Measurements from ENCODE around the gene FSTL4. TPM values are rescaled to one million over a fixed set of nuclear protein-coding genes. Genes with fewer than 3 reads are reported as not detected.

FSTL4 gene
- total RNA-seq, 4 donors from 2014 or later = 0.18 to 0.27 (median 0.20) TPM; not detected in 1

DNA sequence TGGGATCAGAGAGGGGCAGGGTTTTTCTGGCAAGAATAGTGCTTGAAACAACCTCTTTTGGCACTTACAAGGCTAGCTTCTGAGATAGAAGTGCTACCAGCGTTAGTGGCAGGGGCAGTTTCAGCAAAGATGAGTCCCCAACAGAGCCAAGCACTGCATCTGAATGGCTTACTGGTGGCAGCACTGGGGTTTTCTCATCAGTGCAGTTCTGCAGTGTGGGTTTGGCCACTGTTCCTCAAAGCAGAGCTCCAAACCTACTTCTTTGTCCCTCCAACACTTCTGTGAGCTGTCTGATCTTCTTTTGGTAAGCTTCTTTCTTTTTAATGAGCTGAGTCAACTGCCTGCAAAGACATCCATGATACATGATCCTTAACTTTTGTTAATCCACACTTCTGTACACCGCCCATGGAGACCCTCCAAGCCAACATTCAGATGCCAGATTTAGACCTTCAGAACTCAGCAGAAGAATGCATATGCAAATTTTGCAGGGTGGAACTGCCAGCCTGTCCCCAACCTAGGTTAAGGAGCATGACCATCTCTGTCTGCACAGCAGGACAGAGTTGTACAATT is 29.9 kb upstream of the FSTL4 start:
- H3K27me3 ChIP-seq = no peaks in the 10 kb centered on the region
- DNase-seq = no peak
- H3K9me3 ChIP-seq = no peaks in the 10 kb centered on the region
- H3K4me1 ChIP-seq = no peaks in the 10 kb centered on the region
- intact Hi-C loops (cut with DNase I; ENCODE audit: low total_unique reads) = no loop called here
- no peak overlapping the region for H3K27ac ChIP-seq
- no peak for TF ChIP-seq POLR2A (IDR thresholded peaks at IDR 0.05)
- TF ChIP-seq, protein P1, sequence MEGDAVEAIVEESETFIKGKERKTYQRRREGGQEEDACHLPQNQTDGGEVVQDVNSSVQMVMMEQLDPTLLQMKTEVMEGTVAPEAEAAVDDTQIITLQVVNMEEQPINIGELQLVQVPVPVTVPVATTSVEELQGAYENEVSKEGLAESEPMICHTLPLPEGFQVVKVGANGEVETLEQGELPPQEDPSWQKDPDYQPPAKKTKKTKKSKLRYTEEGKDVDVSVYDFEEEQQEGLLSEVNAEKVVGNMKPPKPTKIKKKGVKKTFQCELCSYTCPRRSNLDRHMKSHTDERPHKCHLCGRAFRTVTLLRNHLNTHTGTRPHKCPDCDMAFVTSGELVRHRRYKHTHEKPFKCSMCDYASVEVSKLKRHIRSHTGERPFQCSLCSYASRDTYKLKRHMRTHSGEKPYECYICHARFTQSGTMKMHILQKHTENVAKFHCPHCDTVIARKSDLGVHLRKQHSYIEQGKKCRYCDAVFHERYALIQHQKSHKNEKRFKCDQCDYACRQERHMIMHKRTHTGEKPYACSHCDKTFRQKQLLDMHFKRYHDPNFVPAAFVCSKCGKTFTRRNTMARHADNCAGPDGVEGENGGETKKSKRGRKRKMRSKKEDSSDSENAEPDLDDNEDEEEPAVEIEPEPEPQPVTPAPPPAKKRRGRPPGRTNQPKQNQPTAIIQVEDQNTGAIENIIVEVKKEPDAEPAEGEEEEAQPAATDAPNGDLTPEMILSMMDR (IDR thresholded peaks at IDR 0.05 in 4 of 5, conservative IDR thresholded peaks at IDR 0.05 in 1 of 5) = no peak
- ATAC-seq = no peak
- H3K4me3 ChIP-seq = no peak overlapping the region
- in situ Hi-C loops (cut with MboI; ENCODE audit: low sequenced_read_pairs in 4 of 4) = no loop called here
- H3K36me3 ChIP-seq = no peaks in the 10 kb centered on the region

DNA sequence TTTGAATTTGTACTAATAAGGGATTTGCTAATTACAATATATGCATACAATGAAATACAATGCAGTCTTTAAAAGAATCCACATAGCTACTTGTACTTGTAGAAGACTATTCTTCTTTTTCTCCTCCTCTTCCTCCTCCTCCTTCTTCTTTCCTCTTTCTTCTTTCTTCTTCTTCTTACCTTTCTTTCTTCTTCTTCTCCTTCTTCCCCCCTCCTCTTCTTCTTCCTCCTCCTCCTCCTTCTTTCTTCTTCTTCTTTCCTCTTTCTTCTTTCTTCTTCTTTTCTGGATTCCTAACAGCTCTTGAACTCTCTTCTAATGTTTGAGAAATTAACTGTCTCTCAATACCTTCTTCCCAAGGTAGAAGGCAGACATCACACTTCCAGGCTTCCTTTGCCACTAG is 29.3 kb upstream of the FSTL4 start:
- DNase-seq (no peak), ATAC-seq (no peak)
- no peak overlapping the region for H3K27ac ChIP-seq
- in situ Hi-C loops (cut with MboI; ENCODE audit: low sequenced_read_pairs in 4 of 4) (no loop called here), intact Hi-C loops (cut with DNase I; ENCODE audit: low total_unique reads) (no loop called here)
- no peaks in the 10 kb centered on the region for H3K27me3 ChIP-seq
- no peaks in the 10 kb centered on the region for H3K9me3 ChIP-seq
- H3K4me3 ChIP-seq = no peak overlapping the region
- no peaks in the 10 kb centered on the region for H3K4me1 ChIP-seq
- H3K36me3 ChIP-seq = no peaks in the 10 kb centered on the region
- TF ChIP-seq, protein P1 (IDR thresholded peaks at IDR 0.05 in 4 of 5, conservative IDR thresholded peaks at IDR 0.05 in 1 of 5) = no peak
- TF ChIP-seq POLR2A (IDR thresholded peaks at IDR 0.05) = no peak

DNA sequence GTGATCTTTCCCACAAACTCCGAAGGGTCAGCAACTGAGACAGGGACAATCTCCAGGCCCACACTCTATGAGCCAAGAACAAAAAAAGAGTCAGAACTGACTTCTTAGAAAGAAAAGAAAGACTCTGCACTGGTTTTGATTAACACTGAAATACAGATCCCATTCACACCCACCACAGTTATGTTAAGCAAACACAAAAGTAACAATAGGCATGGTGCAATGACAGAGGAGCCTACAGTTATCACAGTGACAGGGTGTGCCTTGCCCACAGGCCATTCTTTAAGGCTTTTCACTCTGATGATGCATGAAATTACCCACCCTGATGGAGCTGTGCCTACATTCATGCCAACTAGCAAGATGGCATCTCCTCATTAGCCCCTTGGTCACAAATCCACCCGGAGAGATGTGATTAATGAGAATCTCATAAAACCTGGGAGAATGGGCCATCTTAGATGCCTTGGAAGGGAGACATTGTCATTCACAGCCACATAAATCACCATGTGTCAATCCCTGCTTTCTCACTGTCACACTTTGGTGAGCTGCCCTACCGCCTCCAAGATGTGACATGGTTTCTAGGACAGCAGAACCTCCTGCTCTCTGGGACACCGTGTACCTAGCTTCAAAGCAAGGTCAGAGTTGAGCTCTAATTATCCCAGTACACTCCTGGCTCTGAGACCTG is 27.6 kb upstream of the FSTL4 start:
- no peak overlapping the region for H3K4me3 ChIP-seq
- DNase-seq (no peak), ATAC-seq (no peak)
- in situ Hi-C loops (cut with MboI; ENCODE audit: low sequenced_read_pairs in 4 of 4) = no loop called here
- no peaks in the 10 kb centered on the region for H3K36me3 ChIP-seq
- no peak overlapping the region for H3K27ac ChIP-seq
- intact Hi-C loops (cut with DNase I; ENCODE audit: low total_unique reads) = no loop called here
- TF ChIP-seq, protein P1 (IDR thresholded peaks at IDR 0.05 in 4 of 5, conservative IDR thresholded peaks at IDR 0.05 in 1 of 5) = no peak
- TF ChIP-seq POLR2A (IDR thresholded peaks at IDR 0.05) = no peak
- no peaks in the 10 kb centered on the region for H3K9me3 ChIP-seq
- H3K4me1 ChIP-seq = no peaks in the 10 kb centered on the region
- no peaks in the 10 kb centered on the region for H3K27me3 ChIP-seq

DNA sequence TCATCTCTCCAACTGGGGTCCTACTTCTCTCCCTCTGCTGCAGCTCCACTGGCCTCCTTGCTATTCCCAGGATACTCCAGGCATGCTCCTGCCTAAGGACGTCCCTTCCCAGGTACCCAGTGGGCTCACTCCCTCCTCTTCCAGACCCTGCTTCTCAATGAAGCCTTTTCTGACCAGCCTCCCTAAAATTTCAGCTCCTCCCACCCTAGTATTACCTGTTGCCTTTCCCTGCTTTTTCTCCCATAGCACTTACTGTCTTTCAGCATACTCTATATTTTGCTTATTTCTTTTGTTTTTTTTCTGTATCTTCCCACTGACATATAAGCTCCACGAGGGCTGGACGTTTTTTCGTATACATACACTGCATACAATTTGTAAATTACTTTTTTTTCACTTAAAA is 26.1 kb upstream of the FSTL4 start:
- no peaks in the 10 kb centered on the region for H3K4me1 ChIP-seq
- DNase-seq (no peak), ATAC-seq (no peak)
- H3K9me3 ChIP-seq = no peaks in the 10 kb centered on the region
- no peak overlapping the region for H3K27ac ChIP-seq
- intact Hi-C loops (cut with DNase I; ENCODE audit: low total_unique reads) (no loop called here), in situ Hi-C loops (cut with MboI; ENCODE audit: low sequenced_read_pairs in 4 of 4) (no loop called here)
- no peaks in the 10 kb centered on the region for H3K36me3 ChIP-seq
- TF ChIP-seq POLR2A (IDR thresholded peaks at IDR 0.05) = no peak
- TF ChIP-seq, protein P1 (IDR thresholded peaks at IDR 0.05 in 4 of 5, conservative IDR thresholded peaks at IDR 0.05 in 1 of 5) = no peak
- H3K27me3 ChIP-seq = no peaks in the 10 kb centered on the region
- no peak overlapping the region for H3K4me3 ChIP-seq

Measured in gastrocnemius medialis (tissue), 4 donors.